Effector memory CD4-positive, alpha-beta T cell (primary cell): ENCODE measurements around the gene FAM149B1.

ENCODE experiments used
- DNase-seq, 3 donors: peaks; one replicate each; pipeline ENCODE4 v3.0.0-alpha.2; 2020
- H3K27ac ChIP-seq: 2 replicates; pipeline ENCODE4 v1.7.0; 2013; ENCODE audit warnings: mild to moderate bottlenecking, low read length, moderate library complexity; ENCODE audit not compliant: insufficient read depth, poor library complexity, severe bottlenecking
- H3K27me3 ChIP-seq: replicated peaks from 2 replicates; pipeline ENCODE4 v1.7.0; 2013; ENCODE audit warnings: mild to moderate bottlenecking, low read length; ENCODE audit not compliant: insufficient read depth, control insufficient read depth, poor library complexity, severe bottlenecking
- H3K36me3 ChIP-seq: 2 replicates; pipeline ENCODE4 v1.7.0; 2013; ENCODE audit warnings: mild to moderate bottlenecking, low read length, moderate library complexity; ENCODE audit not compliant: control insufficient read depth, insufficient read depth
- H3K4me1 ChIP-seq: 2 replicates; pipeline ENCODE4 v1.7.0; 2013; ENCODE audit warnings: low read length, mild to moderate bottlenecking; ENCODE audit not compliant: control insufficient read depth, insufficient read depth, poor library complexity, severe bottlenecking
- H3K4me3 ChIP-seq: 2 replicates; pipeline ENCODE4 v1.7.0; 2013; ENCODE audit warnings: low read length, low read depth, mild to moderate bottlenecking; ENCODE audit not compliant: insufficient read depth, poor library complexity, severe bottlenecking
- H3K9me3 ChIP-seq: 2 replicates; pipeline ENCODE4 v1.7.0; 2013; ENCODE audit warnings: mild to moderate bottlenecking, low read length, moderate library complexity; ENCODE audit not compliant: control insufficient read depth
- total RNA-seq, 3 donors: gene quantifications; one replicate each; lab custom pipeline; 2026; lab: John Stamatoyannopoulos, UW

Gene FAM149B1
- total RNA-seq = 13.7 to 18.8 (median 14.9) reads per million in 3 donors

- H3K27ac ChIP-seq = peak within 1 kb of the TSS; percentile 96
- DNase-seq = peak; percentile 82 to 89 (median 84)
- no peaks in the 10 kb centered on the region for H3K9me3 ChIP-seq
- peak within 1 kb of the TSS; percentile 92 for H3K4me3 ChIP-seq
- no peaks in the 10 kb centered on the region for H3K27me3 ChIP-seq
- H3K4me1 ChIP-seq = peaks cover 19% of the 10 kb centered on the region
- peaks cover 1% of the 10 kb centered on the region for H3K36me3 ChIP-seq
These were observed at the start of gene FAM149B1, which contains the start of gene ECD for GRCh38 chr10:73167783-73168464. Gene FAM149B1, plus strand, starts transcription at chr10:73168119. Its CDS starts 221 bp downstream, at chr10:73168340. Gene ECD, minus strand, starts transcription at chr10:73168008. Its CDS starts 4,071 bp downstream, at chr10:73163937.

GRCh38 chr10:73119457-73119856, 48.5 kb upstream of the FAM149B1 start:
- H3K27me3 ChIP-seq = no peaks in the 10 kb centered on the region
- peaks cover 14% of the 10 kb centered on the region for H3K36me3 ChIP-seq
- no peak overlapping the region for H3K27ac ChIP-seq
- H3K4me3 ChIP-seq = no peak overlapping the region
- H3K4me1 ChIP-seq = no peaks in the 10 kb centered on the region
- H3K9me3 ChIP-seq = no peaks in the 10 kb centered on the region
- no peak for DNase-seq

- no peak overlapping the region for H3K27ac ChIP-seq
- peaks cover 16% of the 10 kb centered on the region for H3K36me3 ChIP-seq
- no peaks in the 10 kb centered on the region for H3K27me3 ChIP-seq
- H3K4me3 ChIP-seq = no peak overlapping the region
- DNase-seq = no peak
- H3K9me3 ChIP-seq = no peaks in the 10 kb centered on the region
- no peaks in the 10 kb centered on the region for H3K4me1 ChIP-seq
These were observed 48.0 kb upstream of the FAM149B1 start for GRCh38 chr10:73119952-73120351.

- Histone ChIP-seq H3K36me3 (peaks cover 37% of the 10 kb centered on the region), H3K27ac (no peak overlapping the region), H3K27me3 (no peaks in the 10 kb centered on the region), H3K9me3 (no peaks in the 10 kb centered on the region), H3K4me3 (no peak overlapping the region), H3K4me1 (no peaks in the 10 kb centered on the region)
- no peak for DNase-seq
These were observed 41.6 kb upstream of the FAM149B1 start for GRCh38 chr10:73126343-73126742.

GRCh38 chr10:73131301-73131700, 36.6 kb upstream of the FAM149B1 start:
- no peak overlapping the region for H3K27ac ChIP-seq
- no peak for DNase-seq
- no peak overlapping the region for H3K4me3 ChIP-seq
- H3K4me1 ChIP-seq = no peaks in the 10 kb centered on the region
- H3K36me3 ChIP-seq = peaks cover 57% of the 10 kb centered on the region
- H3K27me3 ChIP-seq = no peaks in the 10 kb centered on the region
- no peaks in the 10 kb centered on the region for H3K9me3 ChIP-seq

- DNase-seq = no peak
- H3K36me3 ChIP-seq = peaks cover 60% of the 10 kb centered on the region
- no peak overlapping the region for H3K27ac ChIP-seq
- H3K4me3 ChIP-seq = no peak overlapping the region
- H3K27me3 ChIP-seq = no peaks in the 10 kb centered on the region
- H3K9me3 ChIP-seq = no peaks in the 10 kb centered on the region
- H3K4me1 ChIP-seq = no peaks in the 10 kb centered on the region
These were observed 35.8 kb upstream of the FAM149B1 start for GRCh38 chr10:73131913-73132686.

- peaks cover 73% of the 10 kb centered on the region for H3K36me3 ChIP-seq
- no peaks in the 10 kb centered on the region for H3K27me3 ChIP-seq
- H3K4me3 ChIP-seq = no peak overlapping the region
- H3K4me1 ChIP-seq = no peaks in the 10 kb centered on the region
- DNase-seq = no peak
- H3K9me3 ChIP-seq = no peaks in the 10 kb centered on the region
- H3K27ac ChIP-seq = no peak overlapping the region
These were observed 33.2 kb upstream of the FAM149B1 start for GRCh38 chr10:73134727-73135126.

GRCh38 chr10:73136627-73137026, 31.3 kb upstream of the FAM149B1 start:
- Histone ChIP-seq H3K27me3 (no peaks in the 10 kb centered on the region), H3K4me1 (no peaks in the 10 kb centered on the region), H3K27ac (no peak overlapping the region), H3K9me3 (no peaks in the 10 kb centered on the region), H3K4me3 (no peak overlapping the region), H3K36me3 (peaks cover 72% of the 10 kb centered on the region)
- no peak for DNase-seq

- H3K9me3 ChIP-seq = no peaks in the 10 kb centered on the region
- H3K36me3 ChIP-seq = peaks cover 70% of the 10 kb centered on the region
- H3K4me3 ChIP-seq = no peak overlapping the region
- no peaks in the 10 kb centered on the region for H3K4me1 ChIP-seq
- H3K27me3 ChIP-seq = no peaks in the 10 kb centered on the region
- DNase-seq = no peak
- H3K27ac ChIP-seq = no peak overlapping the region
These were observed 28.7 kb upstream of the FAM149B1 start for GRCh38 chr10:73139251-73139650.

- Histone ChIP-seq H3K27ac (no peak overlapping the region), H3K27me3 (no peaks in the 10 kb centered on the region), H3K4me3 (no peak overlapping the region), H3K9me3 (no peaks in the 10 kb centered on the region), H3K4me1 (no peaks in the 10 kb centered on the region), H3K36me3 (peaks cover 70% of the 10 kb centered on the region)
- DNase-seq = no peak
These were observed 26.3 kb upstream of the FAM149B1 start for GRCh38 chr10:73141603-73142002.
